ENCODE data around the gene LRRC45. TPM values are rescaled to one million over a fixed set of nuclear protein-coding genes. Genes with fewer than 3 reads are reported as not detected.
A peak's percentile ranks its signal among the peaks of the same experiment; 100 is the strongest.

LRRC45 gene
- total RNA-seq, 1 experiment from 2014 or later = 38.1 TPM

- ChIA-PET CTCF (interaction anchor here (0.6 to 2.7 kb wide), 25 partner anchors 9 to 157 kb away, joined by 3 to 19 read pairs (median 5); partner anchors contain the start of genes CENPX, LRRC45, MAFG and NOTUM), POLR2A (no interaction called here)
- DNase-seq (ENCODE audit: low spot score) (peak; percentile 8), ATAC-seq (no peak)
- no peaks in the 10 kb centered on the region for H3K27me3 Mint-ChIP-seq (ENCODE audit: low read depth)
- TF ChIP-seq NFE2L1 (CRISPR knock-in tag; IDR thresholded peaks at IDR 0.05) = no peak
- no peak for TF ChIP-seq FOXJ3 (CRISPR knock-in tag; IDR thresholded peaks at IDR 0.05; ENCODE audit: borderline replicate concordance)
- no peak for TF ChIP-seq MXD4 (CRISPR knock-in tag; IDR thresholded peaks at IDR 0.05; ENCODE audit: borderline replicate concordance)
- TF ChIP-seq ZNF671 (CRISPR knock-in tag; IDR thresholded peaks at IDR 0.05) = no peak
- TF ChIP-seq, protein P1, sequence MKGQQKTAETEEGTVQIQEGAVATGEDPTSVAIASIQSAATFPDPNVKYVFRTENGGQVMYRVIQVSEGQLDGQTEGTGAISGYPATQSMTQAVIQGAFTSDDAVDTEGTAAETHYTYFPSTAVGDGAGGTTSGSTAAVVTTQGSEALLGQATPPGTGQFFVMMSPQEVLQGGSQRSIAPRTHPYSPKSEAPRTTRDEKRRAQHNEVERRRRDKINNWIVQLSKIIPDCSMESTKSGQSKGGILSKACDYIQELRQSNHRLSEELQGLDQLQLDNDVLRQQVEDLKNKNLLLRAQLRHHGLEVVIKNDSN (CRISPR knock-in tag; IDR thresholded peaks at IDR 0.05) = no peak
- no peak for TF ChIP-seq ZNF317 (CRISPR knock-in tag; IDR thresholded peaks at IDR 0.05; ENCODE audit: borderline replicate concordance, low read depth)
- no peak for TF ChIP-seq USF2 (CRISPR knock-in tag; IDR thresholded peaks at IDR 0.05)
- TF ChIP-seq CDX4 (CRISPR knock-in tag; IDR thresholded peaks at IDR 0.05; ENCODE audit: borderline replicate concordance) = no peak
- H3K4me1 Mint-ChIP-seq = peaks cover 16% of the 10 kb centered on the region
- peak overlapping the region; percentile 65; the same call in 1 of the 2 replicates for H3K27ac Mint-ChIP-seq
- no peaks in the 10 kb centered on the region for H3K36me3 Mint-ChIP-seq
- H3K9me3 Mint-ChIP-seq = no peaks in the 10 kb centered on the region
- no peak overlapping the region for H3K4me3 Mint-ChIP-seq
These were observed 26.8 kb upstream of the LRRC45 start for GRCh38 chr17:81996232-81996756.

DNA sequence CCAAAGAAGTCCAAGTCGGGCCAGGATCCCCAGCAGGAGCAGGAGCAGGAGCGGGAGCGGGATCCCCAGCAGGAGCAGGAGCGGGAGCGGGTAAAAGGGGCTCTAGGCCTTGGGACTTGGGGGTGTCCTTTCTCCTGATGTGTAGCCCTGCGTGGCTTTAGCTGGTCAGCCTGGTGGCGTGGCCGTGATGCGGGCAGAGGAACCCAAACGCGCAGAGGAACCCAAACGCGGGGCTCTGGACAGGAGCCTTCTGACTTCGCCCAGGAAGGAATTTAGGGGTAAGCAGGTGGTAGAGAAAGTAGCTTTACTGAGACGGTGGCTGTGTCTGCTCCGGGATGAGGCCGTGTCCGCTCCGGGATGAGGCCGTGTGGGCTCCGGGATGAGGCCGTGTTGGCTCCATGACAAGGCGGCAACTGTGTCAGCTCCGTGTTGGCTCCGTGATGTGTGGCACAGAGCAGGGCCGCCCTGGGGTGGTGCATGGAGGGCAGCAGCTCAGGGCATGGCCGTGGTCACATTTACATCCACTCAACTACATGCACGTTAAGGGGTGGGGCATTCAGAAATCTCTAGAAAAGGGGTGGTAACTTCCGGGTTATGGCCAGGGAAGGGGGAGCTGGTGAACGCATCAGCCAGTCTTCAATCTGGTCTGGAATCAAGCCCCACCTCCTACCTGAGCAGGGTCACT lies 26.2 kb upstream of the LRRC45 start:
- CTCF ChIA-PET = interaction anchor here (0.8 to 2.7 kb wide), 11 partner anchors 16 to 107 kb away, joined by 3 to 19 read pairs (median 9); partner anchors contain the start of genes CENPX, LRRC45, NOTUM and RAC3
- POLR2A ChIA-PET = no interaction called here

GRCh38 chr17:81998212-81998611 lies 24.9 kb upstream of the LRRC45 start:
- Mint-ChIP-seq H3K36me3 (no peaks in the 10 kb centered on the region), H3K27me3 (ENCODE audit: low read depth) (no peaks in the 10 kb centered on the region), H3K27ac (no peak overlapping the region; the same call in 1 of the 2 replicates), H3K4me3 (no peak overlapping the region), H3K9me3 (no peaks in the 10 kb centered on the region), H3K4me1 (peaks cover 5% of the 10 kb centered on the region)
- ATAC-seq (no peak), DNase-seq (ENCODE audit: low spot score) (no peak)
- POLR2A ChIA-PET = no interaction called here
- CTCF ChIA-PET = interaction anchor here (1.0 kb wide), 2 partner anchors 21 to 39 kb away, joined by 4 read pairs; no protein-coding TSS in a partner anchor
- TF ChIP-seq GABPB1 (CRISPR knock-in tag; IDR thresholded peaks at IDR 0.05) (no peak), PRRX2 (CRISPR knock-in tag; IDR thresholded peaks at IDR 0.05) (no peak), NR1H2 (CRISPR knock-in tag; IDR thresholded peaks at IDR 0.05) (no peak), RORB (CRISPR knock-in tag; IDR thresholded peaks at IDR 0.05) (no peak), EMX1 (CRISPR knock-in tag; IDR thresholded peaks at IDR 0.05) (no peak), CREM (CRISPR knock-in tag; IDR thresholded peaks at IDR 0.05) (no peak), ESRRA (CRISPR knock-in tag; IDR thresholded peaks at IDR 0.05; ENCODE audit: borderline replicate concordance) (no peak), ZNF232 (CRISPR knock-in tag; IDR thresholded peaks at IDR 0.05) (no peak), ZNF138 (CRISPR knock-in tag; conservative IDR thresholded peaks at IDR 0.05) (no peak), FOXJ3 (CRISPR knock-in tag; IDR thresholded peaks at IDR 0.05; ENCODE audit: borderline replicate concordance) (no peak), ETV6 (CRISPR knock-in tag; IDR thresholded peaks at IDR 0.05) (no peak), JAZF1 (CRISPR knock-in tag; IDR thresholded peaks at IDR 0.05) (no peak), ZNF263 (CRISPR knock-in tag; IDR thresholded peaks at IDR 0.05; ENCODE audit: low read depth) (no peak), CBFB (CRISPR knock-in tag; IDR thresholded peaks at IDR 0.05; ENCODE audit: low read depth) (no peak), HMGXB4 (CRISPR knock-in tag; IDR thresholded peaks at IDR 0.05) (no peak)

More for the DNA sequence above, 26.2 kb upstream of the LRRC45 start:
- TF ChIP-seq ESRRA (CRISPR knock-in tag; IDR thresholded peaks at IDR 0.05; ENCODE audit: borderline replicate concordance) = no peak
- TF ChIP-seq, protein P2, sequence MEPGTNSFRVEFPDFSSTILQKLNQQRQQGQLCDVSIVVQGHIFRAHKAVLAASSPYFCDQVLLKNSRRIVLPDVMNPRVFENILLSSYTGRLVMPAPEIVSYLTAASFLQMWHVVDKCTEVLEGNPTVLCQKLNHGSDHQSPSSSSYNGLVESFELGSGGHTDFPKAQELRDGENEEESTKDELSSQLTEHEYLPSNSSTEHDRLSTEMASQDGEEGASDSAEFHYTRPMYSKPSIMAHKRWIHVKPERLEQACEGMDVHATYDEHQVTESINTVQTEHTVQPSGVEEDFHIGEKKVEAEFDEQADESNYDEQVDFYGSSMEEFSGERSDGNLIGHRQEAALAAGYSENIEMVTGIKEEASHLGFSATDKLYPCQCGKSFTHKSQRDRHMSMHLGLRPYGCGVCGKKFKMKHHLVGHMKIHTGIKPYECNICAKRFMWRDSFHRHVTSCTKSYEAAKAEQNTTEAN (CRISPR knock-in tag; IDR thresholded peaks at IDR 0.05) = no peak
- Mint-ChIP-seq H3K9me3 (no peaks in the 10 kb centered on the region), H3K4me1 (peaks cover 11% of the 10 kb centered on the region), H3K36me3 (no peaks in the 10 kb centered on the region), H3K27ac (no peak overlapping the region; the same call in 1 of the 2 replicates), H3K27me3 (ENCODE audit: low read depth) (no peaks in the 10 kb centered on the region), H3K4me3 (no peak overlapping the region)
- ATAC-seq (no peak), DNase-seq (ENCODE audit: low spot score) (peak; percentile 9)

Measured in WTC11 (cell line).